SK-N-SH treated with all-trans-retinoic acid at 6 μM for 48 hours (cell line): ENCODE data around the gene C16orf96.

ENCODE experiments used
- ATAC-seq: fragments of 200-7000 bp; cut with Tn5 transposase; 3 replicates; pipeline ENCODE4 v1.9.1; 2020; ENCODE audit warnings: mild to moderate bottlenecking, moderate library complexity
- ARNTL ChIP-seq: fragments of 450-650 bp; formaldehyde crosslinking; IDR thresholded peaks from 2 replicates; pipeline ENCODE4 v1.5.0; 2020; ENCODE audit warnings: low read depth, mild to moderate bottlenecking, moderate library complexity, borderline replicate concordance
- BACH2 ChIP-seq: fragments of 250-450 bp; sonication (Bioruptor Pico); IDR thresholded peaks from 2 replicates; pipeline ENCODE4 v1.9.0; 2021; ENCODE audit warnings: mild to moderate bottlenecking, borderline replicate concordance
- CREB5 ChIP-seq: fragments of 250-450 bp; sonication (Bioruptor Pico); IDR thresholded peaks from 2 replicates; pipeline ENCODE4 v1.5.1; 2020; ENCODE audit warnings: low read depth, mild to moderate bottlenecking, moderate library complexity
- CSDC2 ChIP-seq: fragments of 250-450 bp; sonication (Bioruptor Pico); IDR thresholded peaks from 2 replicates; pipeline ENCODE4 v1.5.0; 2020; ENCODE audit warnings: mild to moderate bottlenecking, moderate library complexity
- CSRNP3 ChIP-seq: fragments of 250-450 bp; sonication (Bioruptor Pico); IDR thresholded peaks from 2 replicates; pipeline ENCODE4 v1.5.1; 2021; ENCODE audit warnings: mild to moderate bottlenecking, moderate library complexity
- ESRRG ChIP-seq: fragments of 250-450 bp; sonication (Bioruptor Pico); IDR thresholded peaks from 2 replicates; pipeline ENCODE4 v1.6.1; 2021; ENCODE audit warnings: mild to moderate bottlenecking
- ISL1 ChIP-seq: fragments of 250-450 bp; sonication (Bioruptor Pico); IDR thresholded peaks from 2 replicates; pipeline ENCODE4 v2.1.2; 2022; ENCODE audit warnings: mild to moderate bottlenecking, moderate library complexity
- PATZ1 ChIP-seq: fragments of 250-450 bp; sonication (Bioruptor Pico); IDR thresholded peaks from 2 replicates; pipeline ENCODE4 v1.8.0; 2020; ENCODE audit warnings: mild to moderate bottlenecking, moderate library complexity, borderline replicate concordance
- POU6F1 ChIP-seq: fragments of 250-450 bp; sonication (Bioruptor Pico); IDR thresholded peaks from 2 replicates; pipeline ENCODE4 v1.8.0; 2021; ENCODE audit warnings: low read depth, mild to moderate bottlenecking, moderate library complexity, borderline replicate concordance
- PPARA ChIP-seq: fragments of 250-450 bp; sonication (Bioruptor Pico); IDR thresholded peaks from 2 replicates; pipeline ENCODE4 v1.5.0; 2020; ENCODE audit warnings: mild to moderate bottlenecking, borderline replicate concordance
- RARB ChIP-seq: fragments of 250-450 bp; sonication (Bioruptor Pico); IDR thresholded peaks from 2 replicates; pipeline ENCODE4 v1.8.0; 2021; ENCODE audit warnings: mild to moderate bottlenecking, moderate library complexity
- SNAI2 ChIP-seq: fragments of 250-450 bp; sonication (Bioruptor Pico); IDR thresholded peaks from 2 replicates; pipeline ENCODE4 v1.5.0; 2020; ENCODE audit warnings: mild to moderate bottlenecking, moderate library complexity
- TOX ChIP-seq: fragments of 250-450 bp; sonication (Bioruptor Pico); IDR thresholded peaks from 2 replicates; pipeline ENCODE4 v1.8.0; 2021; ENCODE audit warnings: mild to moderate bottlenecking, moderate library complexity, borderline replicate concordance
- TSHZ2 ChIP-seq: fragments of 250-450 bp; sonication (Bioruptor Pico); IDR thresholded peaks from 2 replicates; pipeline ENCODE4 v1.5.0; 2020; ENCODE audit warnings: mild to moderate bottlenecking, moderate library complexity
- ZFP3 ChIP-seq: fragments of 250-450 bp; sonication (Bioruptor Pico); IDR thresholded peaks from 2 replicates; pipeline ENCODE4 v1.5.0; 2020; ENCODE audit warnings: mild to moderate bottlenecking, moderate library complexity
- ZFP30 ChIP-seq: fragments of 450-650 bp; formaldehyde crosslinking; IDR thresholded peaks from 2 replicates; pipeline ENCODE4 v1.5.0; 2022; ENCODE audit warnings: mild to moderate bottlenecking, moderate library complexity
- ZNF565 ChIP-seq: fragments of 450-650 bp; formaldehyde crosslinking; conservative IDR thresholded peaks from 2 replicates; pipeline ENCODE4 v1.5.0; 2020; ENCODE audit warnings: low read depth, mild to moderate bottlenecking, moderate library complexity
- ZNF70 ChIP-seq: fragments of 450-650 bp; formaldehyde crosslinking; IDR thresholded peaks from 2 replicates; pipeline ENCODE4 v1.5.0; 2020; ENCODE audit warnings: mild to moderate bottlenecking, moderate library complexity
- ZNF8 ChIP-seq: fragments of 450-650 bp; formaldehyde crosslinking; IDR thresholded peaks from 2 replicates; pipeline ENCODE4 v1.5.0; 2020; ENCODE audit warnings: mild to moderate bottlenecking, moderate library complexity

The C16orf96 gene

GRCh38 chr16:4550591-4550990, 5.5 kb upstream of the C16orf96 start:
- no peak for ATAC-seq
- TF ChIP-seq ZFP30 (CRISPR knock-in tag): no peak
- no peak for TF ChIP-seq TOX (CRISPR knock-in tag)
- TF ChIP-seq CREB5 (CRISPR knock-in tag): no peak
- no peak for TF ChIP-seq ARNTL (CRISPR knock-in tag)
- no peak for TF ChIP-seq ZFP3 (CRISPR knock-in tag)
- no peak for TF ChIP-seq PPARA (CRISPR knock-in tag)
- TF ChIP-seq ZNF8 (CRISPR knock-in tag): no peak
- no peak for TF ChIP-seq ZNF565 (CRISPR knock-in tag)
- no peak for TF ChIP-seq CSDC2
- TF ChIP-seq ESRRG (CRISPR knock-in tag): no peak

- ATAC-seq: no peak
- no peak for TF ChIP-seq ARNTL (CRISPR knock-in tag)
- no peak for TF ChIP-seq RARB
- TF ChIP-seq ESRRG (CRISPR knock-in tag): no peak
- TF ChIP-seq CSRNP3 (CRISPR knock-in tag): no peak
- TF ChIP-seq CSDC2: no peak
- TF ChIP-seq CREB5 (CRISPR knock-in tag): no peak
- no peak for TF ChIP-seq PPARA (CRISPR knock-in tag)
Observed at GRCh38 chr16:4552541-4552940, 3.6 kb upstream of the C16orf96 start.

- TF ChIP-seq TOX (CRISPR knock-in tag) (no peak), TSHZ2 (CRISPR knock-in tag) (no peak), PPARA (CRISPR knock-in tag) (no peak), ARNTL (CRISPR knock-in tag) (no peak), ESRRG (CRISPR knock-in tag) (no peak), POU6F1 (no peak), ISL1 (no peak), ZFP3 (CRISPR knock-in tag) (no peak), ZFP30 (CRISPR knock-in tag) (no peak), ZNF565 (CRISPR knock-in tag) (no peak), PATZ1 (CRISPR knock-in tag) (no peak), SNAI2 (no peak), CREB5 (CRISPR knock-in tag) (no peak), ZNF8 (CRISPR knock-in tag) (no peak), ZNF70 (CRISPR knock-in tag) (no peak), CSRNP3 (CRISPR knock-in tag) (no peak), RARB (no peak), BACH2 (CRISPR knock-in tag) (no peak)
- ATAC-seq: no peak
Observed at GRCh38 chr16:4556580-4556979, 440 bp downstream of the C16orf96 start.
